Measurements from ENCODE around the gene SNX20.

Gene SNX20

GRCh38 chr16:50646345-50646744 lies 34.8 kb downstream of the SNX20 start:
- TF ChIP-seq POLR2AphosphoS5 (IDR thresholded peaks at IDR 0.05; ENCODE audit: low read depth, low read length) (no peak), REST (IDR thresholded peaks at IDR 0.05; ENCODE audit: insufficient read depth in 1 of 2, low read depth in 2 of 2, low read length in 2 of 2) (no peak), FOXP2 (optimal IDR thresholded peaks at IDR 0.05; ENCODE audit: borderline replicate concordance, extremely low read depth, extremely low read length, insufficient read depth) (no peak), SIN3A (IDR thresholded peaks at IDR 0.05; ENCODE audit: borderline replicate concordance, insufficient read depth, low read length) (no peak), TAF1 (IDR thresholded peaks at IDR 0.05; ENCODE audit: borderline replicate concordance, insufficient read depth, low read length) (no peak)

GRCh38 chr16:50645563-50646220 lies 35.4 kb downstream of the SNX20 start:
- TF ChIP-seq POLR2AphosphoS5 (IDR thresholded peaks at IDR 0.05; ENCODE audit: low read depth, low read length) = no peak
- no peak for TF ChIP-seq REST (IDR thresholded peaks at IDR 0.05; ENCODE audit: insufficient read depth in 1 of 2, low read depth in 2 of 2, low read length in 2 of 2)
- TF ChIP-seq TAF1 (IDR thresholded peaks at IDR 0.05; ENCODE audit: borderline replicate concordance, insufficient read depth, low read length) = no peak
- TF ChIP-seq SIN3A (IDR thresholded peaks at IDR 0.05; ENCODE audit: borderline replicate concordance, insufficient read depth, low read length) = no peak
- no peak for TF ChIP-seq FOXP2 (optimal IDR thresholded peaks at IDR 0.05; ENCODE audit: borderline replicate concordance, extremely low read depth, extremely low read length, insufficient read depth)

- TF ChIP-seq FOXP2 (optimal IDR thresholded peaks at IDR 0.05; ENCODE audit: borderline replicate concordance, extremely low read depth, extremely low read length, insufficient read depth) (no peak), TAF1 (IDR thresholded peaks at IDR 0.05; ENCODE audit: borderline replicate concordance, insufficient read depth, low read length) (no peak), POLR2AphosphoS5 (IDR thresholded peaks at IDR 0.05; ENCODE audit: low read depth, low read length) (no peak), SIN3A (IDR thresholded peaks at IDR 0.05; ENCODE audit: borderline replicate concordance, insufficient read depth, low read length) (no peak), REST (IDR thresholded peaks at IDR 0.05; ENCODE audit: insufficient read depth in 1 of 2, low read depth in 2 of 2, low read length in 2 of 2) (no peak)
Observed at GRCh38 chr16:50644729-50645128, 36.4 kb downstream of the SNX20 start.

- TF ChIP-seq POLR2AphosphoS5 (IDR thresholded peaks at IDR 0.05; ENCODE audit: low read depth, low read length) = no peak
- no peak for TF ChIP-seq FOXP2 (optimal IDR thresholded peaks at IDR 0.05; ENCODE audit: borderline replicate concordance, extremely low read depth, extremely low read length, insufficient read depth)
- TF ChIP-seq TAF1 (IDR thresholded peaks at IDR 0.05; ENCODE audit: borderline replicate concordance, insufficient read depth, low read length) = no peak
Observed at GRCh38 chr16:50644245-50644644, 36.9 kb downstream of the SNX20 start.

GRCh38 chr16:50643192-50643591 lies 37.9 kb downstream of the SNX20 start:
- no peak for TF ChIP-seq SIN3A (IDR thresholded peaks at IDR 0.05; ENCODE audit: borderline replicate concordance, insufficient read depth, low read length)

GRCh38 chr16:50642349-50642748 lies 38.8 kb downstream of the SNX20 start:
- TF ChIP-seq FOXP2 (optimal IDR thresholded peaks at IDR 0.05; ENCODE audit: borderline replicate concordance, extremely low read depth, extremely low read length, insufficient read depth) = no peak
- no peak for TF ChIP-seq TAF1 (IDR thresholded peaks at IDR 0.05; ENCODE audit: borderline replicate concordance, insufficient read depth, low read length)
- no peak for TF ChIP-seq REST (IDR thresholded peaks at IDR 0.05; ENCODE audit: insufficient read depth in 1 of 2, low read depth in 2 of 2, low read length in 2 of 2)

All from PFSK-1 (cell line).